ENCODE measurements around the gene IFT74. TPM values are rescaled to one million over a fixed set of nuclear protein-coding genes. Genes with fewer than 3 reads are reported as not detected.

IFT74 gene
- 8.9 and 11.3 TPM in 2 replicates for total RNA-seq

GRCh38 chr9:26955921-26956859, at the start of gene IFT74:
TSS of gene IFT74 (plus strand) at chr9:26956412. CDS start at chr9:26961968, 5,556 bp downstream.

GRCh38 chr9:26946753-26947727, 9.2 kb upstream of the IFT74 start, which contains the start of gene PLAA:
TSS of gene PLAA (minus strand) at chr9:26947242. CDS start at chr9:26947045, 197 bp downstream.

GRCh38 chr9:27005491-27005890, 49.3 kb downstream of the IFT74 start, which contains the start of gene LRRC19:
TSS of gene LRRC19 (minus strand) at chr9:27005672. CDS start at chr9:26999694, 5,978 bp downstream.

GRCh38 chr9:27108981-27109541, 152.8 kb downstream of the IFT74 start, which contains the start of gene TEK:
TSS of gene TEK (plus strand) at chr9:27109225. CDS start at chr9:27109591, 366 bp downstream.

Other genes starting within 250 kb of the IFT74 start
- 6.3 and 13.7 TPM in 2 replicates for gene CAAP1, start 63.6 kb upstream of the IFT74 start, total RNA-seq
- 19.2 and 22.8 TPM in 2 replicates for gene PLAA, start 9.2 kb upstream of the IFT74 start, total RNA-seq
- gene LRRC19, start 49.3 kb downstream of the IFT74 start, total RNA-seq, result not detected in 2 replicates
- 5.1 and 14.2 TPM in 2 replicates for gene TEK, start 152.8 kb downstream of the IFT74 start, total RNA-seq